DMS153 (cell line): ENCODE measurements around the gene WDR49.
A peak's percentile ranks its signal among the peaks of the same experiment; 100 is the strongest.

Experiments used
- DNase-seq: peaks from one replicate; lab custom pipeline; 2025; lab: John Stamatoyannopoulos, UW

Gene WDR49

GRCh38 chr3:167487556-167487955 is 166.2 kb downstream of the WDR49 start:
- no peak for DNase-seq

GRCh38 chr3:167484551-167484950 is 169.2 kb downstream of the WDR49 start:
- DNase-seq: no peak

DNA sequence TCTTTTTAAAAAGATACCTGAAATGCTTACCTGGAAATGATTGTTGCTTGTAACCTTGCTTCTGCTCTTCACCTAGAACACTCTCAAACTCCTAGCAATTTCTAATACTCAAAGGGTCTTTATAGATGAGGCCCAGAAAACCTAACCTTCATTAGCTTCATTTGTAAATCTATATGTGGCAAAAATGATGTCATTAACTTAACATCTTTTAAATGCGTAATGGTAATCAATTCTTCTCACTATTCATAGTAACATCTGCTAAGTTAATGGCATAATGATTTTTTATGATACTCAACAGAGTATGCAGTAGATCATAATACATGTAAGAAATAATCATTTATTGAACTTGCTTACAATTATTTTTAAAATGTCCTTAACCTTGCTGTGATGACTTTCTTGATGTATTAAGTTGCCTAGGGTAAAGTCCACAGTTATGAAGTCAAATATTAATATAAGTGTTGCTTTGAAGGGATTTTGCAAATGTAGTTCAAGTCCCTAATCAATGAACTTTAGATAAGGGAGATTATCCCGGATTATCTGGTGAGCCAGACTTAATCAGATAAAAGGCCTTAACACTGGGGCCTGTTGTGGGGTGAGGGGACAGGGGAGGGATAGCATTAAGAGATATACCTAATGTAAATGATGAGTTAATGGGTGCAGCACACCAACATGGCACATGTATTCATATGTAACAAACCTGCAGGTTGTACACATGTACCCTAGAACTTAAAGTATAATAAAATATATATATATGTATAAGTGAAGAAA is 169.8 kb downstream of the WDR49 start:
- DNase-seq: no peak

DNA sequence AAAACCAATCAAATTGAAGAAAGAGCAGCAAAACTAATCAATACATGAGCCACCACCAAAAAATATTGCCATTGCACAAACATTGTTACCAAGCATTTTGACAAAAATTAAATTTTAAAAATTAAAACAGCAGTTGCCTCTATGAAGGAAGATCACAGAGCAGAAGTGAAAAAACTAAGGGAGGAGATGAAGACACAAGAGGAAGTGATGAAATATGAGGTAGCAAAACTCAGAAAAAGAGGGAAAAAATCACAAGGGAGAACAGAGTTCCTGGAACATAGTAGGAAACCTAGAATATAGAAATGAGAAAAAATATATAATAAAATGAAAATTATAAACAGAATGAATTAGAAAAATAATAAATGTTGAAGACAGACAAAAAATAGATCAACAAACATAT is 172.6 kb downstream of the WDR49 start:
- no peak for DNase-seq

DNA sequence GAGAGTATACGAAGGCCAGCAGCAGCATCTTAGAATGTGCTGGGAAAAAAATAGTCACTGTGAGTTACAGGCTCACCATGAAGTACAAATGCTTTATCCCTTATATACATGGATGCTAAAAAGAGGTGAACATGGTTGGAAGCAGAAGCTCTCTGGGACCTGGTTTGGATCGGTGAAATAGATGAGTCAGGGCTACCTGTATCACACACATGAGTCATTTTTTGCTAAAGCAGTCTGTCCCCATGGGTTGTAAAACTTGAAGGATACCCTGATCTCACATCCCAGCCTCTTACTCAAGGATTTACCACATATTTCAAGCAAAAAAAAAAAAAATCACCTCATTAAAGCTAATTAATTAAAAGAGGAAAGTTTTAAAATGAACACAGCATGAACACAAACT is 173.0 kb downstream of the WDR49 start:
- DNase-seq: no peak

DNA sequence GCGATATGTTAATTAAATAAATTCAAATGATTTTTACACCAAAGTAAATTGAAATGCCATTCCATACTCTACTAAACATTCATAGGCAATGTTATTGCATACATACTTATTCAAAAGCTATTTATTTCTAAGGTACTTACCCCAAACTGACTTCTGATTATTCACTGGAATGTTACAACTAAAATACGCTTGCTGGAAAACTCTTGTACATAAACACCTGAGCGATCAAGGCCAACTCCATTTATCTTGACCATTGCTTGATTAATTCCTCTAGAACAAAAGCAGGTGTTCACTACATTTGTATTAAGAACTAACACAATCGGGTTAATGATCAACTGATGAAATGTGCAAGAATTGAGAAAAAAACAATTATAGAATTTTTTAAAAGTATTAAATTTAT is 179.9 kb downstream of the WDR49 start, which contains the start of gene SERPINI2:
SERPINI2 (minus strand) TSS at position 180 of the 400 bp plus-strand sequence. CDS start 2,208 bp downstream, outside the sequence.
- DNase-seq: no peak

- DNase-seq: no peak
Observed at GRCh38 chr3:167469381-167469780, 184.4 kb downstream of the WDR49 start.

DNA sequence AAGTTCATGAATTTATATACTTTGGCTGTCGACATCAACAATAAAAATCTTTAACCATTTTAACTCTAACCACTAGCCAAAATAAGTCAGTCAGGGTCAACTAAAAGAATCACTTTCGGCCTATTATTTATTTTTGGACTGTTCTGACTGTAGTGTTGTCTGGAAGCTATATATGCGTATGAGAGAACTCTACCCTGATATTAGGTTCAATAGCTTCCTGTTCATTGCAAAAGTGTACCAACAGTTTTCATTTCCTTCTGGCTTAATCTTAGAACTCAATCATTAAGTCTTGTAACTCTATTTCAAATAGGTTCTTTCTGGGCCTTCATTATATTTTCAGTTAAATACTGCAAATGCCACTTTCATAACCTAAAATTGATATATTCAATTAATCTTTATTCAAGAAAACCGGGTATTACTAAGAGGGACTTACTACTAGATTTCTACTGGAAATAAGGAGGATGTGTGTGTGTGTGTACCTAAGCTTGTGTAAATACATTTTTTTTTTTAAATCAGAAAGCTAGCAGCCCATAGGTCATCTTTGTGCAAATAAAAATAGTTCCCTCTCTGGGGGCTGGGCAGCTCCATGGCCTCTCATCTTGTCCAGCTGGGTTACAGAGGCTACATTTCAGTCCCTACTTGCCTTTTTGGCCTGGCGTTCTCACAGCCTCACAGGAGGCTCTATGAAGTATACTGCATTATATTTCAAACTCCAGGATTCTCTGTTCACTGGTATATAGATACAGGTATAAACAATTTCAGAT is 185.7 kb downstream of the WDR49 start:
- peak; percentile 40 for DNase-seq

- DNase-seq: no peak
Observed at GRCh38 chr3:167466966-167467365, 186.8 kb downstream of the WDR49 start.

DNA sequence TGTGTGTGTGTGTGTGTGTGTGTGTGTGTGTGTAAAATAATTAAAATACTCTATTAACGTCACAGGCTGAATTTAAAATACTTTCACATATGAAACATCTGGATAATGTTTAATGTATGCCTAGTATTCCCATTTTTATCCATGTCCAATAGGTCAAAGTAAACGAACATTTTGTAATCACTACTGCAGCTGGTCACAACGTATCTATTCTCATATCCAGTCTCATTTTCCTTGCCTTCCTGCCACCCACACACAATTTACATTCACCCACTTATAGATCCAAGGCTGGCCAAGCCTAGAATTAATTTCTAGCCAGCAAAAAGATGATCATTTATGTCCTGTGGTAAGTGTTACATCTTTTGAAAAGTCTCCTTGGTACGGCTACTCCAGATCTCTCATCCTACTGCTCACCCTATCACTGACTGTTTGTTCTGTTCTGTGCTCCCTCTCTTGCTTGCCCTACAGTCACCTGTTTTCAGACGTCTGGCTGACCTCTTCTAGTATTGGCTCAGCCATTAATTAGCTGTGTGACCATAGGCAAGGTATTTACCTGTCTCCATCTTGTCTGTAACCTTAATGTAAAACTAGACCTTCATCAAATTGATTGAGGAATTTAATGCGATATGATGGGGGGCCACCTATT is 197.5 kb downstream of the WDR49 start:
- DNase-seq: no peak

- DNase-seq: no peak
Observed at GRCh38 chr3:167453815-167454214, 199.9 kb downstream of the WDR49 start.

DNA sequence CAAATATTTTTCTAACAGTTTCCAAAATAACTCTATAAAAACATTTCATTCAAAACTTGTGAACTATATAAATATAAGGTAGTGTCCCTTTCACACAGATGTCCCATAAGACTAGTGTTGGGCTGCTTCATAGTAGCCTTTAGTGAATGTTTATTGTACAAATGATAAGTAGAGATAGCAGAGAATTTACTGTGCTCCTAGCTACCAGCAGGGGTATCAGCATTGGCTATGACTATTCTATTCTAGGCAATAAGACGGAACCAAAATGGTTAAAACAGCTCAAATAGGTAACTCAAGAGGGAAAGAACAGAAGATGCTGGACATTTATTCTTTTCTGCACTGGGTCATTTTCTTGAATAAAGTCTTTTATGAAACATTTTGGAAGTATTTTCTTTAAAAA is 202.5 kb downstream of the WDR49 start:
- no peak for DNase-seq

DNA sequence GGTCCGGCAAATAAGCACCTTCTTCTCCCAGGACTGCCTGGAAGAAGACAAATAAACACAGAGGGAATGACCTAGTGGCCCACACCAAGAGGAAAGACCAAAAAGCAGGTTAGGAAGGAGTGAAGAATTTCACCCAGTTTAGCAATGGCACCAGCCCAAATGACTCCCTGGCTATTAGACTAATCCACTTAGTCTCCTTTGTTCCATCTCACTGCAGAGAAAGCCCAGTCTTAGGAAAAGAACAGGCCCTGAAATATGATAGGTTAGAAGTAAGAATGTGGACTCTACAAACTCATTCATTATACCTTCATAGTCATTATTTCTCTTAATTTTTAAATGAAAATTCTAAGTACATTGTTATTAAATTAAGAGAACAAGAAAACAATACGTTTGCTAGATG is 203.1 kb downstream of the WDR49 start:
- DNase-seq: no peak

- no peak for DNase-seq
Observed at GRCh38 chr3:167450195-167450594, 203.5 kb downstream of the WDR49 start.

DNA sequence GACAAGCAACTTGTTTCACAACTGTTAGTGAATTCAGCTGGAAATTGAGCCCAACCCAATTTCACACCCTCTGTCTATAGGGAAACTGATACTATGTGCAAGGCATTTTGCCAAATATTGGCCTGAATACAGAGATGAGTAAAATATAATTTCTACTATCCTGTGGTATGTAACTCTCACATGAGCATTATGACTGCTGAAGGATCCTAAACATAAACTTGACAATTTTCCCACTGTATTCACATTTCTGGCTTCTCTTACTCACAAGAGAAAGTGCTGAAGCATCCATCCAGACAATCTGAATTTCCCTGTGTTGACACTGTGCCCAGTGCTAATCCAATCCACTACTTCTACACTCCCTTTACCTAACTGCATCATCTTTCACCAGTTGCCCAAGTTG is 208.3 kb downstream of the WDR49 start:
- DNase-seq: no peak

- no peak for DNase-seq
Observed at GRCh38 chr3:167441256-167441655, 212.5 kb downstream of the WDR49 start.

DNA sequence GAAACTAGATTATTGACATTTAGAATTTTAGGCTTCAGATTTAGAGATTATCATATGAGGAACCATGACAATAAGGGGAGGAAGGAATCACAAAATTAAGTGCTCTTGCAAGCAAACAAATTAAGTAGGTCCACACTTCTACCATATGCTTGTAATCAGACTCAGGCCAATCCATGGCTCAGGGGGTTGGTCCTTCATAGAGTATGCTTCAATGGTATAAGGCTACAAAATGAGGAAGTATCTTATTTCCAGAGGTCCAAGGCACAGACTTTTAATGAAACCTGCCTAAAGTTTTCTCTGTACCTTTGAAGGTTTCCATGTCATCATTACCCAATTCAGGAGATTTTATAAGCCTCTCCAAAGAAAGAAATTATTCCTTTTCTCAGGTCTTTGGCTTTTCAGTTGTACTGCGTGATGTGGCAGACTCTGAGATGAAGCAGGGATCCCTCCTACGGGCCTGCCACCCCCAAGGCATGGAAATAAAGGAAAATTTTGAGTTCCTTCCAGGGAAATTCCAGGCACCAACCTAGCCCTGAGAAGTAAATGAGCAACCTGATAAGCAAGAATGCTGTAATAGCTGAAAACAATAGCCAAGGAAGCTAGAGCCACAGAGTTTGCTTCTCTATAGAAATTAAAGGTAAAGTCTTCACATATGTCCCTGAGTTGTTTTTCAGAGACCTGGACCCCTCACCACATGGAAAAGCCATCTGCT is 216.2 kb downstream of the WDR49 start:
- DNase-seq: no peak
